GM21526 (cell line): ENCODE data around the gene LPP.
"Not testable (repeated sequence)": the region's sequence is repeated elsewhere in the genome, so short reads cannot be mapped to it uniquely, and the experiment has no call there.

ENCODE experiments used
- ATAC-seq: cut with Tn5 transposase; IDR thresholded peaks from one replicate; pipeline ENCODE4 v1.9.1; 2021; ENCODE audit warnings: moderate library complexity; ENCODE audit not compliant: unreplicated experiment, low FRiP score

LPP gene

GRCh38 chr3:188680605-188681004, 526.6 kb downstream of the LPP start:
- ATAC-seq, result no peak

- no peak for ATAC-seq
Measured at GRCh38 chr3:188682316-188682715, 528.4 kb downstream of the LPP start.

GRCh38 chr3:188683032-188683521, 529.1 kb downstream of the LPP start:
- no peak for ATAC-seq

GRCh38 chr3:188684276-188684675, 530.3 kb downstream of the LPP start:
- ATAC-seq, result no peak

DNA sequence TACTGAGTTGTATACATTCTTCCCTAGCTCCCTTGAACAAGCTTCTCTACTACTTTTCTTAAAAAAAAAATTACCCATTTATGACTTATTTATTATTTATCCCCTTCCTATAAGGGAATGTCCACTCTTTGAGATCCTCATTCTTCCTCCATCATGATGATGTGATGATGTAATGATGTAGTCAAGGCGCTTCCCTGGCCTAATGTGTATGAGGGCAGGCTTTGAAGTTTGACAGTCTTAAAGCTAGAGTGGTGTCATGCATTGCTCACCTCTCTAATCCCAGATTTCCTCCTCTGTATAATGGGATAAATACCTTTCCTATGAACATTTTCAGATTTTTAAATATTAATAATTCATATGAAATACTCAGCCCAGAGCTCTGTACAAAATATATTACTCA, 531.8 kb downstream of the LPP start:
- no peak for ATAC-seq

DNA sequence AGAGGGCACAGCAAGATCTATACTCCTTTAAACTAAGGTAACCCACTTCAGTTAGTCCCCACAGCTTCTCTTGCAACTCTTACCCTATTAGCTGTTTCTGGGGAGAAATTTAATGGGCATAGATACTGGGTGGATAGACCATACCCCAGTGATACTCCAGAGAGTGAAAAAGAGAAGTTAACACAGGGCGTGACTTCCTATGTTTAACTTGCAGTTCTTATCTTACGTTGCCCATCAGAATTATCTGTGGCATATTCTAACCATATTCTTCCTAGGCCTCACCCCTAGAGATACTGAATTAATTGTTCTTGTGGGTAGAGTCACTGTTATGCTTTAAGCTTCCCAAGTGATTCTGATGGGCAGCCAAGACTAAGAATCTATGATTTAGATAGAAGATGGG, 532.4 kb downstream of the LPP start:
- ATAC-seq, result no peak

DNA sequence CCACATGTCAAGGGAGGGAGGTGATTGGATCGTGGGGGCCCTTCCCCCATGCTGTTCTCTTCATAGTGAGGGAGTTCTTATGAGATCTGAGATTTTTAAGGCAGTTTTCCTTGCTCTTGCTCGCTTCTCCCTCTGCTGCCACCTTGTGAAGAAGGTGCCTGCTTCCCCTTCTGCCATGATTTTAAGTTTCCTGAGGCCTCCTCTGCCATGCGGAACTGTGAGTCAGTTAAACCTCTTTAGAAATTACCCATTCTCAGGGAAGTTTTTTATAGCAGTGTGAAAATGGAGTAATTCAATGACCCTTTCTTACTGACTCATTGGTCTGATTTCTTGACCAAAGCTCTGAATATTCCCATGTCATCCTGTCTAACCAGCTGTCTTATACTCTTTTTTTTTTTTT, 533.4 kb downstream of the LPP start:
- ATAC-seq, result no peak

DNA sequence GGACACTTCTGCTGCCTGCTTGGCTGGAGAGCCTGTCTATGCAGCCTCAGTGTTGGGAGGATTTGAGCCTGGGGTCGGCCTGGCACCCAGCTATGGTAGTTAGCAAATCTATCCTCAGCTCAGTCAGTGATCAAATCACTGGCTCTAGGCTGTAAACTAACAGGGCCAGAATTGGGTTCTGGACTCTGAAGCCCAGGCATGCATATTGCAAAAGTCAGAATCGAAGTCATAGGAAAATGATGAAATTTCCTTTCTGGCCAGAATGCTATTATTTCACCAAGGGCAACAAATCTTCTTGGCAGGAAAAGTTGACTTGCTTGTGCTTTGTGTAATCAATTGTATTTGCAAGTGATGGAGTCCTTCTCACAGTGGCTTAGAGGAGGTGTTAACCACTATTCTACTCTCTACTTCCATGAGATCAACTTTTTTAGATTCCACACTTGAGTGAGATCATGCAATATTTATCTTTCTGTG, 535.2 kb downstream of the LPP start:
- ATAC-seq, result no peak

GRCh38 chr3:188690064-188690463, 536.1 kb downstream of the LPP start:
- no peak for ATAC-seq

DNA sequence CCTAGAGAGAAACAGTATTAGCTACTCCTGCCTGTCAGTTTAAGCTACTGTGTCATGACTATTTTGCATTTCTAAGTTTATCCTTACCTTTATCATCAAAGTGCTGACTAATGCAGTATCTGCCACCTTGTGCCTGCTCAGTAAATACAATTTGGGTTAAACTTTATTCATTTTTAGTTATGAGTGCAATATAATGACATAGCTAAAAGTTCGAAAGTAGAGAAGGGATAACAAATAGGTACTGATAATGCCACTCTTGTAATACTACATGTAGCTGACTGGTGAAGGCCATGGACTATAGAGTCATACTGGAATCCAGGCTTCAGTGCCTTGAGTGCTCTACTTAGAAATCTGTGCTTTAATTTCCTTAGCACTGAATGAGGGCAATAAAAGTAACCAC, 537.0 kb downstream of the LPP start:
- no peak for ATAC-seq

DNA sequence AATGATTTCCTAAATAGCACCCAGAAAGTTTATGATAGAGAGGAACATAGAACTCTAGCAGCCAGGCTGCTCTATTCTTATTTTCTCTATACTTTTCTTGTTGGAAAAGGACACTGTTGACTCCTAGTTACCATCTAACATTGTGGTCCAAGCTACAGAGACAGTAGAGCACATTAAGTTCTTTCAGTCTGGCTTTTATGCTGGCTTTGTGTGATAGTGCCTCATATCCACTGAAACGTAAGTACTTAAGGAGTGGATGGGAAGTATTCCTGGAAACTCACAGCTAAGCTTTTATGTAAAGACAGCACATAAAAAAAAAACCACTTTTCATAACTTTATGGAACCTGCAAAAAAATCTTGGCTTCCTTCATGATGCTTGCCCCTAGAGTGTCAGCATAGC, 537.7 kb downstream of the LPP start:
- ATAC-seq, result no peak

DNA sequence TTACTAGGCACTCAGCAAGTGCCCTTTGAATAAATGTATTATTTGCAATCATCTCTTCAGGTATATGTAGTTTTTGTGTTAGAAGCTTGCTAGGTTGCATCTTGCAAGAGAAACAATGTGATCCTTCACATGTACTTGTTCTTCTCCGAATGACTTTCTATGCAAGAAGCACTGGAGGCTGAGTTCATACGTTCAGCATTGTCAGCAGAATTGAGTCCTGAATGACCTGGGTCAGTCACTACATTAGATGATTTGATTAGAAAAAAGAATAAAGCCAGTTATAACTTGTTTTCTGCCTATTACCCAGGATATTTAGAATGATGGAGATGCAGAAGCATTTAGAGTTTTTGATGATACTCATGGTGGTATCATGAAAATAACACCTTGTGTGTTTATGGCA, 538.7 kb downstream of the LPP start:
- no peak for ATAC-seq

- no peak for ATAC-seq
Measured at GRCh38 chr3:188693435-188693834, 539.5 kb downstream of the LPP start.

GRCh38 chr3:188695241-188695640, 541.3 kb downstream of the LPP start:
- ATAC-seq, result no peak

GRCh38 chr3:188697127-188697526, 543.2 kb downstream of the LPP start:
- ATAC-seq, result peak; percentile 75

- no peak for ATAC-seq
Measured at GRCh38 chr3:188698436-188698835, 544.5 kb downstream of the LPP start.

- ATAC-seq, result no peak
Measured at GRCh38 chr3:188700501-188700900, 546.5 kb downstream of the LPP start.

GRCh38 chr3:188700918-188701317, 547.0 kb downstream of the LPP start:
- ATAC-seq, result no peak

- ATAC-seq, result no peak
Measured at GRCh38 chr3:188701485-188701969, 547.6 kb downstream of the LPP start.

DNA sequence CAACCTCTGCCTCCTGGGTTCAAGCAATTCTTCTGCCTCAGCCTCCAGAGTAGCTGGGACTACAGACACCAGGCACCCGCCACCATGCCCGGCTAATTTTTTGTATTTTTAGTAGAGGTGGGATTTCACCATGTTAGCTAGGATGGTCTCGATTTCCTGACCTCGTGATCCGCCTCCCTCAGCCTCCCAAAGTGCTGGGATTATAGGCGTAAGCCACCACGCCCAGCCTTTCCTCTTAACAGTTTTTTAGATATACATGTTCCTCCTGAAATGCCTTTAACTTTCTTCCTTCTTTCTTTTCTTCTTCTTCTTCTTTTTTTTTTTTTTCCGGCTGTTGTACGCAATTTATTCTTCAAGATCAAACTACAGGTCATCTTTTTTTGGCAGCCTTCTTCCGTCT, 548.1 kb downstream of the LPP start:
- not testable (repeated sequence) for ATAC-seq

- ATAC-seq, result no peak
Measured at GRCh38 chr3:188706176-188706575, 552.2 kb downstream of the LPP start.

DNA sequence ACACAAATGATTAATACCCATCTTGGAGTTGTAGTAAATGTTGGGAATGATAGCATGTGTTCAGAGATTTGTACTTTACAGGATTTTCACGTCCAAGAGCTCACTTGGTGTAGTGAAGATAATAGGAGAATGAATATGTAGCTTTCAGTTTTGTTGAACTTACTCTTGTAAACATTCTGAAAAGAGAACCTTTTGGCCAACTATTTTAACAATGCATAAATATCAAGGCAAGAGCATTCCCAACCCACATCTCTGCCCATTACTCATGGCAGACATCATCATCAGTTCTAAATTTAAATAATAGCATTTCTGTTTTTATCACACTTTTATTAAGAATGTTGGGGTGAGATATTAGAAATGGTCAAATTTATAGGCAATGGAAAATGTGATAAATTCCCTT, 552.6 kb downstream of the LPP start:
- no peak for ATAC-seq
